ENCODE measurements around the gene REN. TPM values are rescaled to one million over a fixed set of nuclear protein-coding genes. Genes with fewer than 3 reads are reported as not detected.
A peak's percentile ranks its signal among the peaks of the same experiment; 100 is the strongest.

Gene REN
- total and polyA plus RNA-seq, 5 experiments from 2014 or later, result not detected

- H3K36me3 Mint-ChIP-seq, result no peaks in the 10 kb centered on the region
- no peaks in the 10 kb centered on the region for H3K9me3 Mint-ChIP-seq
- H3K27me3 Mint-ChIP-seq, result peaks cover 0 to 13% (median 5%) of the 10 kb centered on the region in 5 donors
- peak; percentile 25 to 33 for ATAC-seq
- peak overlapping the region in 6 of 10 donors; percentile 9 to 78 (median 50) for H3K27ac Mint-ChIP-seq
- POLR2A ChIA-PET, result interaction anchor here (0.6 kb wide), 1 partner anchor 387 kb away, joined by 4 read pairs; no protein-coding TSS in a partner anchor
- no peak overlapping the region for H3K4me3 Mint-ChIP-seq
- DNase-seq, result no peak
- peaks cover 10 to 26% (median 18%) of the 10 kb centered on the region in 4 donors for H3K4me1 Mint-ChIP-seq
Observed at GRCh38 chr1:204198348-204199340, 32.5 kb upstream of the REN start.

GRCh38 chr1:204197068-204197467 is 30.9 kb upstream of the REN start:
- DNase-seq (no peak), ATAC-seq (no peak)
- Mint-ChIP-seq H3K4me1 (peaks cover 10 to 26% (median 17%) of the 10 kb centered on the region in 4 donors), H3K27me3 (peaks cover 0 to 6% (median 5%) of the 10 kb centered on the region in 5 donors), H3K4me3 (no peak overlapping the region), H3K9me3 (no peaks in the 10 kb centered on the region), H3K36me3 (no peaks in the 10 kb centered on the region), H3K27ac (no peak overlapping the region)
- POLR2A ChIA-PET, result no interaction called here

GRCh38 chr1:204196068-204196795 is 30.1 kb upstream of the REN start, which contains the start of gene KISS1:
KISS1 (minus strand) TSS chr1:204196491; CDS start chr1:204192876, 3,615 bp downstream.
- Mint-ChIP-seq H3K4me3 (peak within 1 kb of the TSS in 1 of 10 donors; percentile 30), H3K4me1 (peaks cover 10 to 26% (median 17%) of the 10 kb centered on the region in 4 donors), H3K27ac (peak within 1 kb of the TSS in 4 of 10 donors; percentile 2 to 50 (median 33)), H3K36me3 (no peaks in the 10 kb centered on the region), H3K27me3 (peaks cover 0 to 8% (median 5%) of the 10 kb centered on the region in 5 donors), H3K9me3 (no peaks in the 10 kb centered on the region)
- ATAC-seq, result no peak
- no peak for DNase-seq
- POLR2A ChIA-PET, result no interaction called here

- DNase-seq (no peak), ATAC-seq (no peak)
- H3K9me3 Mint-ChIP-seq, result no peaks in the 10 kb centered on the region
- POLR2A ChIA-PET, result no interaction called here
- peaks cover 0 to 17% (median 7%) of the 10 kb centered on the region in 5 donors for H3K27me3 Mint-ChIP-seq
- no peaks in the 10 kb centered on the region for H3K36me3 Mint-ChIP-seq
- H3K4me1 Mint-ChIP-seq, result peaks cover 15 to 32% (median 21%) of the 10 kb centered on the region in 4 donors
- peak overlapping the region in 2 of 10 donors; percentile 16 to 27 for H3K4me3 Mint-ChIP-seq
- peak overlapping the region in 4 of 10 donors; percentile 2 to 35 (median 6) for H3K27ac Mint-ChIP-seq
Observed at GRCh38 chr1:204194771-204195170, 28.6 kb upstream of the REN start.

DNA sequence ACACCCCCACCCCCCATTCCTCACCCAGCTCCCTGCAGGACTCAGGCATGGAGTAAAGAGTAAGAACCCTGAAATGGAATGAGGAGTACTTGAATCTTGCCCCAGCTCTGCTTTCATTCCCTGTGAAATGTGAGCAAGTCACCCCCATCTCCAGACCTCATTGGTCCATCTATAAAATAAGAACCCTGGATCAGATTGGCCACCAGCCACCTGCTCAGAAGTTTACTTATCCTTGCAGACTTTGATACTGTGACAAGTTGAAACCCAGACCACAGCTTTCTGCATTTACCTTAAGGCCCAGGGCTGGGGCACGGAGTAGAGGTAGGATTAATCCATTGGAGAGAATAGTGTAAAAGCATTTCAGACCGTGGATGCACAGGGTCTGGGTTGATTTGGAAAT is 27.9 kb upstream of the REN start:
- no peaks in the 10 kb centered on the region for H3K9me3 Mint-ChIP-seq
- peaks cover 7 to 22% (median 11%) of the 10 kb centered on the region in 5 donors for H3K27me3 Mint-ChIP-seq
- H3K27ac Mint-ChIP-seq, result peak overlapping the region in 1 of 10 donors; percentile 2
- H3K4me1 Mint-ChIP-seq, result peaks cover 18 to 38% (median 27%) of the 10 kb centered on the region in 4 donors
- peak overlapping the region in 3 of 10 donors; percentile 22 to 27 (median 22) for H3K4me3 Mint-ChIP-seq
- ATAC-seq, result no peak
- DNase-seq, result no peak
- no peaks in the 10 kb centered on the region for H3K36me3 Mint-ChIP-seq
- POLR2A ChIA-PET, result interaction anchor here (0.7 kb wide), 1 partner anchor 10 kb away, joined by 6 read pairs; no protein-coding TSS in a partner anchor

GRCh38 chr1:204192589-204193352 is 26.6 kb upstream of the REN start:
- Mint-ChIP-seq H3K36me3 (no peaks in the 10 kb centered on the region), H3K4me3 (no peak overlapping the region), H3K4me1 (peaks cover 21 to 36% (median 26%) of the 10 kb centered on the region in 4 donors), H3K27ac (no peak overlapping the region), H3K9me3 (no peaks in the 10 kb centered on the region), H3K27me3 (peaks cover 19 to 33% (median 20%) of the 10 kb centered on the region in 5 donors)
- no peak for ATAC-seq
- POLR2A ChIA-PET, result interaction anchor here (0.6 kb wide), 1 partner anchor 194 kb away, joined by 3 read pairs; no protein-coding TSS in a partner anchor
- no peak for DNase-seq

GRCh38 chr1:204192046-204192445 is 25.9 kb upstream of the REN start:
- POLR2A ChIA-PET, result interaction anchor here (0.6 kb wide), 1 partner anchor 195 kb away, joined by 3 read pairs; no protein-coding TSS in a partner anchor
- Mint-ChIP-seq H3K4me3 (no peak overlapping the region), H3K9me3 (no peaks in the 10 kb centered on the region), H3K36me3 (peaks cover 0 to 2% (median 0%) of the 10 kb centered on the region in 3 donors), H3K27ac (no peak overlapping the region), H3K4me1 (peaks cover 21 to 36% (median 26%) of the 10 kb centered on the region in 4 donors), H3K27me3 (peaks cover 24 to 39% (median 27%) of the 10 kb centered on the region in 5 donors)
- DNase-seq (no peak), ATAC-seq (no peak)

DNA sequence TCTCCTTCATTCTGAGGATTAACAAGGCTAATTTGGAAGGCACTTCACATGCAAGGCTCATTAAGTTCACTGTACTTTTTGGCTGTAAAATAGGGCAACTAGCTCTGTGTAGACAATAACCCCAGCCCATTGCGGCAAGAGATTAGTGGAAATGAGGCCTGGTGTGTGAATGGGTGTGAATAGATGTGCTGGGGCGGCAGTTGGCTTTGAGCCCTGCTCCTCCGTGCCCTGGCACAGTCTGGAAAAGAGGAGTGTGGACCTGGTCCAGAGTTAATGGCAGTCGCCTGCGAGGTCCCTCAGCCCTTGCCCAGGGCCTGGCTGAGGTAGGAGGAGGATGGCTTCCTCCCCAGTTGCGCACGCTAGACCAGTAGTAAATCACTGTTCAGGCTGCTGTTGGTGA is 25.3 kb upstream of the REN start:
- Mint-ChIP-seq H3K4me3 (peak overlapping the region in 1 of 10 donors; percentile 55), H3K27ac (peak overlapping the region in 1 of 10 donors; percentile 68), H3K36me3 (peaks cover 0 to 4% (median 0%) of the 10 kb centered on the region in 3 donors), H3K27me3 (peaks cover 27 to 42% (median 33%) of the 10 kb centered on the region in 5 donors), H3K9me3 (no peaks in the 10 kb centered on the region), H3K4me1 (peaks cover 20 to 36% (median 26%) of the 10 kb centered on the region in 4 donors)
- DNase-seq, result no peak
- POLR2A ChIA-PET, result no interaction called here
- ATAC-seq, result no peak

DNA sequence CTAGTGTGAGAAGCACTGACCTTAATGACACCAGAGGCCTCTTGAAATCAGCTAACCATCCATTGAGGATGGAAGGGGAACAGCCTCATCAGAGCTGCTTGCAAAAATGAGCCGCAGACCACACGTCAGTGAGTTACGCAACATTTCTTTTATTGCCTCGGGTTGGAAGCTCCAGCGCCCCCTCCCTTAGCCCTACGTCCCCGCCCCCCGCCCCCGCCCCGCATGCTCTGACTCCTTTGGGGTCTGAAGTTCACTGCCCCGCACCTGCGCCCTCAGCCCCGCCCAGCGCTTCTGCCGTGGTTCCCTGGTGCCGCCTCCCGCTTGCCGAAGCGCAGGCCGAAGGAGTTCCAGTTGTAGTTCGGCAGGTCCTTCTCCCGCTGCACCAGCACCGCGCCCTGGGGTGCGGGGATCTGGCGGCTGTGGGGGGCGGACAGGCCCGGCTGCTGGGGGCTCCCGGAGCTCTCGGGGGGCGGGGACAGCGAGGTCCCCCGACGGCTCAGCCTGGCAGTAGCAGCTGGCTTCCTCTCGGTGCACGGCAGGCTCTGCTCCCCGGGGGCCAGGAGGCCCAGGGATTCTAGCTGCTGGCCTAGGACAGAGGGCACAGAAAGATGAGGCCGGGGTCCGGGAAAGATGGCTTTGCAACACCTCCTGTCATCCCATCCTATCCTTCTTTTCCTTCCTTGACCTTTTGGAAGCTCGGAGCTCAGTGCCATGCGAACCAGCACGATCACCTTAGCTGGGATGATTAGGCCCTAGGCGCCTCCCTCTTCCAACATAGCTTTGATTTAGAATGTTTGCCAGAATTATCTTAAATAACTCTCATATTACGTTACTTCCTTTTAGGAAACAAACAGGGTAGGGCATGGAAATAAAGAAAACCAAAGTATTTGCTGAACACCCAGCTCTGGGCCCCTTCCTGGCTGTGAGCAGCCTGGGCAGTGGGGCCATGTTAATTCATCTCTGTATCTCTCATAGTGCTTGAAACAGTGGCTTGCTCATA is 24.4 kb upstream of the REN start:
- DNase-seq (peak in 8 of 10 donors; percentile 17 to 39 (median 26)), ATAC-seq (peak; percentile 73 to 78)
- Mint-ChIP-seq H3K4me1 (peaks cover 20 to 34% (median 26%) of the 10 kb centered on the region in 4 donors), H3K9me3 (no peaks in the 10 kb centered on the region), H3K27me3 (peaks cover 27 to 45% (median 33%) of the 10 kb centered on the region in 5 donors), H3K27ac (peak overlapping the region in 5 of 10 donors; percentile 11 to 47 (median 22)), H3K4me3 (peak overlapping the region; percentile 29 to 66 (median 56)), H3K36me3 (peaks cover 0 to 4% (median 0%) of the 10 kb centered on the region in 3 donors)
- POLR2A ChIA-PET, result interaction anchor here (0.6 kb wide), 1 partner anchor 20 kb away, joined by 3 read pairs; no protein-coding TSS in a partner anchor

- peak in 1 of 2 donors; percentile 54 for ATAC-seq
- Mint-ChIP-seq H3K4me3 (peak overlapping the region in 8 of 10 donors; percentile 1 to 55 (median 22)), H3K9me3 (no peaks in the 10 kb centered on the region), H3K27me3 (peaks cover 27 to 51% (median 34%) of the 10 kb centered on the region in 5 donors), H3K36me3 (peaks cover 0 to 4% (median 0%) of the 10 kb centered on the region in 3 donors), H3K27ac (no peak overlapping the region), H3K4me1 (peaks cover 7 to 20% (median 16%) of the 10 kb centered on the region in 4 donors)
- POLR2A ChIA-PET, result no interaction called here
- no peak for DNase-seq
Observed at GRCh38 chr1:204188959-204189639, 23.0 kb upstream of the REN start.
